HG02938 (cell line): ENCODE measurements around the gene HDAC6.
"Not testable (repeated sequence)": the region's sequence is repeated elsewhere in the genome, so short reads cannot be mapped to it uniquely, and the experiment has no call there.

Experiments
- ATAC-seq: cut with Tn5 transposase; IDR thresholded peaks from one replicate; pipeline ENCODE4 v1.9.1; 2021; ENCODE audit warnings: mild to moderate bottlenecking, moderate library complexity; ENCODE audit not compliant: unreplicated experiment

The HDAC6 gene

DNA sequence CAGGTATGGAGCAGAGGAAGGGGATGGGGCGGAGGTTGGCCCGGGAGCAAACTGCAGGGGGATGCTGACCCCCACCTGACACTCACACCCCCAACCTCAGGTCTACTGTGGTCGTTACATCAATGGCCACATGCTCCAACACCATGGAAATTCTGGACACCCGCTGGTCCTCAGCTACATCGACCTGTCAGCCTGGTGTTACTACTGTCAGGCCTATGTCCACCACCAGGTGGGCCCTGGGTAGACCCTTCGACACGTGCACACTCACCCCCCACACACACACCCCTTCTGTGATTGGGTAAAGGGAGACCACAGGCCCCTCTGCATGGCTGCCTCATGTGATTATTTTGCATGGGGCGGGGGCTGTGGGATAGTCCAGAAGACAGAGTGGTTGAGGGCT, 22.2 kb downstream of the HDAC6 start:
- ATAC-seq: no peak

DNA sequence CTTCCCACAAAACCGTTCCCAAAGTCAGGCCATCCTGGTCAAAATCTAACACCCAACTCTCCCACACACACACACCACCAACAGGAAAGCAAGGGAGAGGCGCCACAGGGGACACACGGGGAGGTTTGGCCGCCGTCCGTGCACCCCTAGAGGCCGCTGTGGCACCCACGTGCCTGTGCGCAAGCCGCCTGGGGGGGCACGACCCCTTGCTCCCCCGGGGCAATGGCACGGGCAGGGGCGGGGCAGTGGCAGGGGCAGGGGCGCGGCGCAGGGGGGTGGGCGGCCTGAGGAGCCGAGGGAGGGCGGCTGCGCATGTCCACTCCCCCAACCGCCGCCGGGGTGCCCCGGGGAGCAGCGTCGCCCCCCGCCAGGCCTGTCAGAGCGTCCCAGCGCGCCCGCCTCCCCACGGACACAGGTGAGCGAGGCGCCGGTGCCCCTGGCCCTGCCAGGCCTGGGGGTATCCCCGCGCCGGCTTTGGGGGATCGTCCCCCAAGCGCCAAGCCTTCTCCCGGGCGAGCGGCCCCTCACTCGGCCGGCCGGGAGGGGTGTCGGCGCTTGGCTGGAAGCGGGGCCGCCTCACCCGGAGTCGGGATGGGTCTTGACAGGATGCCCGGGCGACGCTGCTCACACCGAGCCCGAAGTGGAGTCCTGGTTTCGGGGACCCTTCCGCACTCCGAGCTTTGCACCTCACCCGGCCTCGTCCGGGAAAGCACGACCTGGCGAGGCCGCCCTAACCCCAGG, 24.4 kb downstream of the HDAC6 start, which contains the start of gene ERAS:
Gene ERAS, plus strand, starts transcription at position 379 of the 741 bp plus-strand sequence. CDS start 2,611 bp downstream, outside the sequence.
- ATAC-seq: no peak

DNA sequence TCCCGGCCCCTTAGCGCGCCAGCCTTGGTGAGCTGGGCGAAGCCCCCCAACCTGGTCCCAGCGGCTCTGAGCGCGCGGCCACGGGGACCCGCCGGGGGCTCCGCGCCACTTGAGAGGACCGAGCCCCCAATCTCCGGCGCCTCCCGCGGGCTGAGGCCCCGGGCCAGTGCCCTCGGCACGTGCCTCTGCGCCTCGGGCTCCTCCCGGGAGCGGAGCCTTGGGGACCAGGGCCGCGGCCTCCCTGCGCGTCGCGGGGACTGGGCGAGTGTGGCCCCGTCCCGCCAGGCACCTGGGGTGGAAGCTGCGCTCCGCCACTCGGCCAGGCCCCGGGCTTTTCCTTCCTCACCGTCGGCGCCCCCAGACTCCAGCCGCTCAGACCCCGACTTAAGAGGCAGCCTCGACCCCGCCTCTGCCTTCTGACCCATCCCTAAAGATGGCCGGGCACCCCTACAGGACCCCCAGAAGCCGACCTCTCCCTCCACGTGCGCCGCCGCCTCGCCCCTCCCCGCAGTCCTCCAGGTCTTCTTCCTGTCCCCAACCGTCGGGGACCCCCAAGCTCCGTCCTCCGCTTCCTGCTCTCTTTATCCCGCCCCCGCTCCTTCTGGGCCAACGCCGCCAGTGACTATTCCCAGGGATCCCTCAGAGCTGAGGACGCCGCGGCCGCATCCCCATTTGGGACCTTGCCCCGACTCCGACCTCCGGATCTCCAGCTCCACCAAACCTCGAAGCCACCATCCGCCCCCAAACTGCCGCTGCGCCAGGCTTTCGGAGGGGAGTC, 25.2 kb downstream of the HDAC6 start:
- no peak for ATAC-seq

DNA sequence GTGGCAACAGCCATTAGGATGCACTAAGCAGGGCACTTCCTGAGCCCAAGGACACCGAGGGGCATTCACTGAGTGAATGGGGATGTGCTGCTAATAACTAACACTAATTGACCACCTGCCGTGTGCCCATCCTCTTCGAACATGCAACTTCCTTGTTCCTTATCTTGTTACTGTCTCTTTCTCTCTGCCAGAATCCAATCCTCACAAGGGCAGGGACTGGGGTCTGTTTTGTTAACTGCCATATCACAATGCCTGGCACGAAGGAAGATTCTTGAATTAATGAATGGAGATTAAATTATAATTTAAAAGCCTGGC, 25.7 kb downstream of the HDAC6 start:
- ATAC-seq: no peak

DNA sequence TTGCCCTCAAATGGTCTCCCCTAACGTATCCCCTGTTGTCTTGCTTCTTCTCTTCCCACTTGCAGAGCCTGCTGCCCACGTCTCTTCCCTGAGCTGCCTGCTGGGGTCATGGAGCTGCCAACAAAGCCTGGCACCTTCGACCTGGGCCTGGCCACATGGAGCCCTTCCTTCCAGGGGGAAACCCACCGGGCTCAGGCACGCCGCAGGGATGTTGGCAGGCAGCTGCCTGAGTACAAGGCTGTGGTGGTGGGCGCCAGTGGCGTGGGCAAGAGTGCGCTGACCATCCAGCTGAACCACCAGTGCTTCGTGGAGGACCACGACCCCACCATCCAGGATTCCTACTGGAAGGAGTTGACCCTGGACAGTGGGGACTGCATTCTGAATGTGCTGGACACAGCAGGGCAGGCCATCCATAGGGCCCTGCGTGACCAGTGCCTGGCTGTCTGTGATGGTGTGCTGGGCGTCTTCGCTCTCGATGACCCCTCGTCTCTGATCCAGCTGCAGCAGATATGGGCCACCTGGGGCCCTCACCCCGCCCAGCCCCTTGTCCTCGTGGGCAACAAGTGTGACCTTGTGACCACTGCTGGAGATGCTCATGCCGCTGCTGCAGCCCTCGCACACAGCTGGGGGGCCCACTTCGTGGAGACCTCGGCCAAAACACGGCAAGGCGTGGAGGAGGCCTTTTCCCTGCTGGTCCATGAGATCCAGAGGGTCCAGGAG, 27.3 kb downstream of the HDAC6 start:
- ATAC-seq: no peak

DNA sequence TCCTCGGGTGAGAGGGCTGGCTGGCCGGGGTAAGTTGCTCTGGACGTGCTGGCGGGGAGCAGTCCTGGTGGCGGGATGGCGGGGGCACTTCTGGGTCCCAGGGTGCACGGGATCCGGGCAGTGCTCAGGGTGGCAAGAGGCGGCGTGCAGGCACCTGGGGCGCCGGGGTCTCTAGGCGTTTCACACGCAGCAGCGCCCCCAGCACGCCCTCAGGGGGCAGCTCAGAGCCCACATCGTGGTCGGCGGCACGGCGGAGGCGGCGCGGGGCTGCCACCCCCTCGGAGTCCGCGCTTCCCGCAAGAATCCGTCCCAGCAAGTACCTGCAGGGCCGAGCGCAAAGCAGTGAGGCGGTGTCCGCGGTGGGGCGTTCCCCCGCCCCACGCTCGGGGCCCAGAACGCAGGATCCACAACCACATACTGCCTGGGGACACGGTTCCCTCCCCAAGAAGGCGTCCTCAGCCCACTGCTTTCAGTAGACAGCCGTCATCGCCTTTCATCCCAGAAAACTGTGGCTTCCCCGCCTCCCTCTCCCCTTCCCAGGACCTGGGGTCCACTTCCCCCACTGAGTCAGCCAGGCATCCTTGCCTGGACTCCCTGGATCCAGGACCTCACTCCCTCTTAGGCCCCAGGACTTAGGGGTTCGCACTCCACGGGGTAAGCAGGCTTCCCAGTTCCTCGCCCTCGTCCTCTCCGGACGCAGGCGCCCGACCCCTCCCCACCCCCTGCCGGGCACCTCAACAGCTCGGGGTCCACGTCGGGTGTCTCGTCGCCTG, 29.5 kb downstream of the HDAC6 start:
- no peak for ATAC-seq

GRCh38 chrX:48831909-48832291, 30.0 kb downstream of the HDAC6 start:
- ATAC-seq: no peak

DNA sequence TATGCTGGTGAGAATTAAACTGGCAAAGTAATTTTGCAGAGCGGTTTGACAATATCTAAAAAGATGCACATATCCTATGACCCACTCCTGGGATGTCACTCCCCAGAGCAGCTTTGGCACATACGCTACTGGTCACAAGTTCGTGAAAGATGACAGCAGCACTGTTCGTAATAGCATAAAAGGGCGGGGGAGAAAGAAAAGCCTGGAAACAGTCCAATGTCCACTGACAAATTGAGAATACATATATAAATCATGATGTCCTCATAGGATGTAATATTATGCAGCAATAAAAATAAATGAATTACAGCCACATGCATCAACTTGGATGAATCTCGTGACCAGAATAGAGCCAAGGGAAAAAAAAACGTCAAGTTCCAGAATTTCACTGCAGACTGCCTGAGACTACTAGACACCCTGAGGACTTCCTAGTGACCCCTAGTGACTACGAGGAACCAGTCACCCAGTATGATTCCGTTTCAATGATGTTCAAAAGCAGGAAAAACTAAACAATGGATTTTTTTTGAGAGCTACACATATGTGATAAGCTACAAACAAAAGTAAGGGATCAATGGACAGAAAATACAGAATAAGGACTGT, 31.8 kb downstream of the HDAC6 start:
- ATAC-seq: no peak

- ATAC-seq: no peak
These were observed 32.5 kb downstream of the HDAC6 start for GRCh38 chrX:48834383-48834709.

DNA sequence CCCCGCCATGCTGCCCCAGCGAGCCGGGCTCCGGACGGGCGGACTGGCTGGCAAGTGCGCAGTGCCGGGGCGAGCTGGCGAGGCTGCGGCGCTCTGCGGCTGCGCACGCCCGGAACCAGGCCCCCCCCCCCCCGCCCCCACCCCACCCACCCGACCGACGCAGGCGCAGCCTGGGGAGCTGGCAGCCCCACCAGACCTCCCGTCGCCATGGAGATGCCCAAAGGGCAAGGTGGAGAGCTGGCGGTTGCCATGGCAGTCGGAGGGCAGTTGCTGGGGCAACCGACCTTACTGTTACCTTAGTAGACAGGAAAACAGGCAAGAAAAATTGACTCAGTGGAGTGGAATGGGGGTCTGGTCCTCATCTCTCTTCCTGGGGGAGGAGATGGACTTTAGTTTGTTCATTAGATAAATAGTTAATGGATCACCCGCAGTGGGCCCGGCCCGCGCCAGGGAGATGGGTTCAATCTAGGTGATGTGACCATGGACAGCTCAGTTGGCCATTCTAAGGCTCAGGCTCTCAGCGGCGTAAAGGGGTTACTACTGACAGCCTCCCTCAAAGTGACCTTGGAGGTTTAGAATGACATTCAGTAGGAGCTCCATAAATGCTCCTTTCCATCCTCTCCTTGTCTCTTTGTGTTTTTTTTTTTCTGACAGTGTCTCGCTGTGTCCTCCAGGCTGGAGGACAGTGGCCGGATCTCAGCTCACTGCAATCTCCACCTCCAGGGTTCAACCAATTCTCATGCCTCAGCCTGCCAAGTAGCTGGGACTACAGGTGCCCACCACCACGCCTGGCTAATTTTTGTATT, 33.9 kb downstream of the HDAC6 start, which contains the start of gene PCSK1N:
Gene PCSK1N, minus strand, starts transcription at position 87 of the 806 bp plus-strand sequence. Its CDS starts 78 bp downstream, at position 9.
- no peak for ATAC-seq

DNA sequence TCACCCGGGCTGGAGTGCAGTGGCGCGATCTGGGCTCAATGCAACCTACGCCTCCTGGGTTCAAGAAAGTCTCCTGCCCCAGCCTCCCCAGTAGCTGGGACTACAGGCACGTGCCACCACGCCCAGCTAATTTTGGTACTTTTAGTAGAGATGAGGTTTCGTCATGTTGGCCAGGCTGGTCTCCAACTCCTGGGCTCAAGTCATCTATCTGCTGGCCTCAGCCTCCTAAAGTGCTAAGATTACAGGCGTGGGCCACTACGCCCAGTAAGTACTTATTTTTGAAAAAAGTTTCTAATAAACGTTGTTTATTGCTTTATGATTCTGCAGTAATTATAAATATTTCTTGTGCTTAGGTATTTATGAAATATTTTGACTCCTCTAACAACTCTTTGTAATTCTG, 37.8 kb downstream of the HDAC6 start:
- no peak for ATAC-seq

- no peak for ATAC-seq
These were observed 47.0 kb downstream of the HDAC6 start for GRCh38 chrX:48848847-48849246.

DNA sequence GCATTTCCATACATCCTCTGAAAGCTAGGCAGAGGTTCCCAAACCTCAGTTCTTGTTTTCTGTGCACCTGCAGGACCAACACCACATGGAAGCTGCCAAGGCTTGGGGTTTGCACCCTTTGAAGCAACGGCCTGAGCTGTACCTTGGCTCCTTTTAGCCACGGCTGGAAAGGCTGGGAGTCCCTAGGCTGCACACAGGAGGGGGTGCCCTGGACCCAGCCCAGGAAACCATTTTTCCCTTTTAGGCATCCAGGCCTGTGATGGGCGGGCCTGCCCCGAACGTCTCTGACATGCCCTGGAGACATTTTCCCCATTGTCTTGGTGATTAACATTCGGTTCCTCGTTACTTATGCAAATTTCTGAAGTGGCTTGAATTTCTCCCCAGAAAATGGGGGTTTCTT, 51.0 kb downstream of the HDAC6 start:
- ATAC-seq: no peak

DNA sequence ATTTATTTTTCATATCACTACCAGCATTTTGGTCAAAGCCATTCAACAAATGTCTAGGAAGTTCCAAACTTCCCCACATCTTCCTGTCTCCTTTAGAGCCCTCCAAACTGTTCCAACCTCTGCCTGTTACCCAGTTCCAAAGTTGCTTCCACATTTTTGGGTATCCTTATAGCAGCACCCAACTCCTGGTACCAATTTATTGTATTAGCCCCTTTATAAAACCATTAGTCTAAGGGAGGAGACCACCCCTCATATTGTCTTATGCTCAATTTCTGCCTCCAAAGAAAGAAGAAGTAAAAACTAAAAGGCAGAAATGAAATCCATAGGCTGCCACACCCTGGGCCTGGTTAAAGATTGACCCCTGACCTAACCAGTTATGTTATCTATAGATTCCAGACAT, 51.6 kb downstream of the HDAC6 start:
- ATAC-seq: not testable (repeated sequence)

- ATAC-seq: not testable (repeated sequence)
These were observed 52.4 kb downstream of the HDAC6 start for GRCh38 chrX:48854121-48854804.

- no peak for ATAC-seq
These were observed 53.0 kb downstream of the HDAC6 start for GRCh38 chrX:48854898-48855297.

DNA sequence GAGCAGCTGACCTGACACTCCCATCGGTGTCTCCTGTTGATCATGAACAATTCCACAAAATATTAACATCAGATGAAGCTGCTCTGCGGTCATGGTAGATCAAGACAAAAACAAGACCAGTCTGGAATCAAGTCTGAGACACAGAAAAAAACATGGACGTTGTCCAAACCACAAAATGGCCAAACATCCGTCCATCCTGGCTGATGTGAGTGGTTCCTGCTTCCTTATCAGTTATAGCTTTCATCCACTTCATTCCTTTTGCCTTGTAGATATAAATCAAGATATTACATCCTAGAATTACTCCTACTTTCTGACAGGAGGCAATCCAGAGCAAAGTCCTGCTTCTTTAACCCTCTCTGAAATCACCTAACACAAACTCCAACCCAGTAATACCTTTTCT, 62.3 kb downstream of the HDAC6 start:
- ATAC-seq: no peak

DNA sequence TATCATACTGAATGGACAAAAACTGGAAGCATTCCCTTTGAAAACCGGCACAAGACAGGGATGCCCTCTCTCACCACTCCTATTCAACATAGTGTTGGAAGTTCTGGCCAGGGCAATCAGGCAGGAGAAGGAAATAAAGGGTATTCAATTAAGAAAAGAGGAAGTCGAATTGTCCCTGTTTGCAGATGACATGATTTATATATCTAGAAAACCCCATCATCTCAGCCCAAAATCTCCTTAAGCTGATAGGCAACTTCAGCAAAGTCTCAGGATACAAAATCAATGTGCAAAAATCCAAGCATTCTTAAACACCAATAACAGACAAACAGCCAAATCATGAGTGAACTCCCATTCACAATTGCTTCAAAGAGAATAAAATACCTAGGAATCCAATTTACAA, 70.2 kb downstream of the HDAC6 start:
- ATAC-seq: not testable (repeated sequence)
